ENCODE data around the gene ZNF576. TPM values are rescaled to one million over a fixed set of nuclear protein-coding genes. Genes with fewer than 3 reads are reported as not detected.
"Not testable (repeated sequence)": the region's sequence is repeated elsewhere in the genome, so short reads cannot be mapped to it uniquely, and the experiment has no call there.

ZNF576 gene
- total RNA-seq, 2 donors from 2014 or later, result 4.6 to 20.2 TPM

DNA sequence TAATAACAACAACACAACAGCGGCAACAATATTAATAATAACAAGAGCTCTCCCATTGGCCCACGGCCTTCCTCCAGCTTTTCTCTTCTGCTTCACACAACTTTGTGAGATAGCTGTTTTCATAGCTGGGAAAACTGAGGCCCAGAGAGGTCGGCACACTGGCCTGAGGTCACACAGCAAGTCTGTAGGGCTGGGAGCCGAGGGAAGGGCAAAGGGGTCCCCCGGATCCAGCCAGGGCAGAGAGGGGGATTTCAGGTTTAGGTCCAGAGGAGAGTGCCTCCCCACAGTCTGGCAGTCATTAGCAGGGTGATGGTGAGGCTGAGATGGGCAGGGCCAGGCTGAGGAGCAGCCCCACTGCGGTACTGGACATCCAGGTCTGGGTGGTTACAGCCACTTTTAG, 52.2 kb downstream of the ZNF576 start:
- Histone ChIP-seq H3K36me3 (peaks cover 11% of the 10 kb centered on the region), H3K27me3 (replicated peaks; ENCODE audit: insufficient read depth) (no peaks in the 10 kb centered on the region), H3K9me3 (no peaks in the 10 kb centered on the region), H3K4me3 (no peak overlapping the region), H3K4me1 (ENCODE audit: control insufficient read depth in 1 of 2, low read depth in 2 of 2) (no peaks in the 10 kb centered on the region), H3K27ac (no peak overlapping the region)
- ATAC-seq (ENCODE audit: insufficient number of reproducible peaks, low FRiP score, low read depth) (no peak), DNase-seq (ENCODE audit: low spot score) (no peak)
- TF ChIP-seq, protein P1, sequence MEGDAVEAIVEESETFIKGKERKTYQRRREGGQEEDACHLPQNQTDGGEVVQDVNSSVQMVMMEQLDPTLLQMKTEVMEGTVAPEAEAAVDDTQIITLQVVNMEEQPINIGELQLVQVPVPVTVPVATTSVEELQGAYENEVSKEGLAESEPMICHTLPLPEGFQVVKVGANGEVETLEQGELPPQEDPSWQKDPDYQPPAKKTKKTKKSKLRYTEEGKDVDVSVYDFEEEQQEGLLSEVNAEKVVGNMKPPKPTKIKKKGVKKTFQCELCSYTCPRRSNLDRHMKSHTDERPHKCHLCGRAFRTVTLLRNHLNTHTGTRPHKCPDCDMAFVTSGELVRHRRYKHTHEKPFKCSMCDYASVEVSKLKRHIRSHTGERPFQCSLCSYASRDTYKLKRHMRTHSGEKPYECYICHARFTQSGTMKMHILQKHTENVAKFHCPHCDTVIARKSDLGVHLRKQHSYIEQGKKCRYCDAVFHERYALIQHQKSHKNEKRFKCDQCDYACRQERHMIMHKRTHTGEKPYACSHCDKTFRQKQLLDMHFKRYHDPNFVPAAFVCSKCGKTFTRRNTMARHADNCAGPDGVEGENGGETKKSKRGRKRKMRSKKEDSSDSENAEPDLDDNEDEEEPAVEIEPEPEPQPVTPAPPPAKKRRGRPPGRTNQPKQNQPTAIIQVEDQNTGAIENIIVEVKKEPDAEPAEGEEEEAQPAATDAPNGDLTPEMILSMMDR (IDR thresholded peaks at IDR 0.05), result no peak

DNA sequence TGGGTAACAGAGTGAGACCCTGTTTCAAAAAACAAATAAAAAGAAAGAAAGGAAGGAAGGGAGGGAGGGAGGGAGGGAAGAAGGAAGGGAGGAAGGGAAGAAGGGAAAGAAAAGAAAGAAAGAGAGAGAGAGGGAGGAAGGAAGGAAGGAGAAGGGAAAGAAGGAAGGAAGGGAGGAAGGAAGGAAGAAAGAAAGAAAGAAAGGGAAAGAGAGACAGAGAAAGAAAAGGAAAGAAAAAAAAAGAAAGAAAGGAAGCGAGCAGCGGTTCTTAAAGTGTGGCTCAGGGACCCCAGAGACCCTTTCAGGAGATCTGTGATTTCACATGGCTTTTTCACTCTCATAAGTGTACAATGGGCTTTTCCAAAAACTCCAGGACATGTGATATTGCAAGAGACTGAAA, 53.1 kb downstream of the ZNF576 start:
- H3K9me3 ChIP-seq, result no peaks in the 10 kb centered on the region
- no peaks in the 10 kb centered on the region for H3K27me3 ChIP-seq (replicated peaks; ENCODE audit: insufficient read depth)
- ATAC-seq (ENCODE audit: insufficient number of reproducible peaks, low FRiP score, low read depth) (no peak), DNase-seq (ENCODE audit: low spot score) (no peak)
- no peak overlapping the region for H3K27ac ChIP-seq
- H3K4me1 ChIP-seq (ENCODE audit: control insufficient read depth in 1 of 2, low read depth in 2 of 2), result no peaks in the 10 kb centered on the region
- peaks cover 13% of the 10 kb centered on the region for H3K36me3 ChIP-seq
- TF ChIP-seq, protein P1 (IDR thresholded peaks at IDR 0.05), result no peak
- no peak overlapping the region for H3K4me3 ChIP-seq

DNA sequence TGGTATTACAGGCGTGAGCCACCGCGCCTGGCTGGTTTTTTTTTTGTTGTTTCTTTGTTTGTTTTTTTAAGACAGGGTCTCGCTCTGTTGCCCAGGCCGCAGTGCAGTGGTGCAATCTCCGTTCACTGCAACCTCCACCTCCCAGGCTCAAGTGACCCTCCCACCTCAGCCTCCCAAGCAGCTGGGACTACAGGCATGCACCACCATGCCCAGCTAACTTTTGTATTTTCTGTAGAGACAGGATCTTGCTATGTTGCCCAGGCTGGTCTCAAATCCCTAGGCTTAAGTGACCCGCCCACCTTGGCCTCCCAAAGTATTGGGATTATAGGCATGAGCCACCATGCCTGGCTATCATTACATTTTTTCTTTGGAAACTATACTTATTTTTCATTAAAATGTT, 53.9 kb downstream of the ZNF576 start:
- H3K36me3 ChIP-seq, result peaks cover 19% of the 10 kb centered on the region

More for the DNA sequence above, 53.9 kb downstream of the ZNF576 start:
- not testable (repeated sequence) for H3K27ac ChIP-seq; H3K4me3 ChIP-seq; H3K9me3 ChIP-seq; H3K27me3 ChIP-seq (replicated peaks; ENCODE audit: insufficient read depth); ATAC-seq (ENCODE audit: insufficient number of reproducible peaks, low FRiP score, low read depth); H3K4me1 ChIP-seq (ENCODE audit: control insufficient read depth in 1 of 2, low read depth in 2 of 2); DNase-seq (ENCODE audit: low spot score)

Other genes starting within 250 kb of the ZNF576 start
- gene CD177, start 242.9 kb upstream of the ZNF576 start, total RNA-seq, result 1 to 10 TPM in 1 of 2 donors, not detected in 1; 3.5 TPM
- not detected for gene TEX101, start 181.7 kb upstream of the ZNF576 start, total RNA-seq
- gene LYPD3, start 131.0 kb upstream of the ZNF576 start, total RNA-seq, result under 1 TPM in 1 of 2 donors, not detected in 1; 0.41 TPM
- gene PHLDB3, start 91.8 kb upstream of the ZNF576 start, total RNA-seq, result 10 to 100 TPM; 10.0 to 14.7 TPM
- gene ETHE1, start 69.4 kb upstream of the ZNF576 start, total RNA-seq, result 10 to 100 TPM; 42.0 to 45.9 TPM
- 1 to 10 TPM in 1 of 2 donors, not detected in 1; 1.6 TPM for gene ZNF575, start 63.4 kb upstream of the ZNF576 start, total RNA-seq
- gene XRCC1, start 21.1 kb upstream of the ZNF576 start, total RNA-seq, result 10 to 100 TPM; 24.3 to 30.2 TPM
- gene PINLYP, start 20.8 kb upstream of the ZNF576 start, total RNA-seq, result 10 to 100 TPM in 1 of 2 donors, 1 to 10 TPM in 1; 6.6 to 11.9 TPM
- 10 to 100 TPM; 24.4 to 37.2 TPM for gene IRGQ, start 461 bp upstream of the ZNF576 start, total RNA-seq
- under 1 TPM in 1 of 2 donors, not detected in 1; 0.56 TPM for gene SRRM5, start 15.5 kb downstream of the ZNF576 start, total RNA-seq
- 10 to 100 TPM; 24.1 to 37.8 TPM for gene ZNF428, start 23.0 kb downstream of the ZNF576 start, total RNA-seq
- 1 to 10 TPM; 1.9 to 5.6 TPM for gene CADM4, start 43.3 kb downstream of the ZNF576 start, total RNA-seq
- 10 to 100 TPM; 48.5 to 82.5 TPM for gene PLAUR, start 73.6 kb downstream of the ZNF576 start, total RNA-seq
- gene IRGC, start 119.5 kb downstream of the ZNF576 start, total RNA-seq, result not detected
- 10 to 100 TPM; 18.3 to 49.1 TPM for gene SMG9, start 158.4 kb downstream of the ZNF576 start, total RNA-seq
- 1 to 10 TPM; 2.8 to 3.5 TPM for gene KCNN4, start 184.4 kb downstream of the ZNF576 start, total RNA-seq
- 1 to 10 TPM; 5.9 to 6.5 TPM for gene LYPD5, start 205.9 kb downstream of the ZNF576 start, total RNA-seq
- gene ZNF283, start 230.7 kb downstream of the ZNF576 start, total RNA-seq, result 10 to 100 TPM in 1 of 2 donors, 1 to 10 TPM in 1; 8.1 to 15.3 TPM

Data from thoracic aorta (tissue), 2 donors.